Thyroid gland (tissue), 4 donors: ENCODE measurements around the gene EXOC3L1. TPM values are rescaled to one million over a fixed set of nuclear protein-coding genes. Genes with fewer than 3 reads are reported as not detected.

Experiments used
- DNase-seq, 2 donors: peaks; one replicate each; pipeline ENCODE4 v3.0.0-alpha.2; 2019
- H3K27ac ChIP-seq, 3 donors: fragments of 200-600 bp; sonication (generic); 1 replicate in 2 of 3; 2 replicates in 1 of 3; pipeline ENCODE4 v1.5.1; 2016 to 2019; ENCODE audit warnings: mild to moderate bottlenecking in 1 of 3, moderate library complexity in 1 of 3
- H3K27me3 ChIP-seq: fragments of 200-600 bp; sonication (generic); one replicate; pipeline ENCODE4 v1.5.1; 2019
- H3K36me3 ChIP-seq, 2 donors: fragments of 200-600 bp; sonication (generic); one replicate each; pipeline ENCODE4 v1.5.1; 2016 to 2019
- H3K4me1 ChIP-seq, 2 donors: fragments of 200-600 bp; sonication (generic); one replicate each; pipeline ENCODE4 v1.5.1; 2017 to 2019
- H3K4me3 ChIP-seq, 3 donors: fragments of 200-600 bp; sonication (generic); replicated peaks in 1 of 3; 1 replicate in 2 of 3; 2 replicates in 1 of 3; pipeline ENCODE4 v1.5.1; 2016; ENCODE audit warnings: mild to moderate bottlenecking in 1 of 3
- H3K9me3 ChIP-seq: fragments of 200-600 bp; sonication (generic); one replicate; pipeline ENCODE4 v1.5.1; 2017
- CTCF ChIP-seq, 6 experiments: fragments of 200-600 bp in 3 of 6; fragments of 450-650 bp in 3 of 6; sonication (generic) in 3 of 6; IDR thresholded peaks; one replicate each; pipeline ENCODE4 v1.5.1; 2016 to 2019; ENCODE audit warnings: antibody characterized with exemption in 6 of 6, mild to moderate bottlenecking in 2 of 6, inconsistent platforms in 1 of 6, moderate library complexity in 1 of 6
- POLR2A ChIP-seq, 2 donors: fragments of 450-650 bp; IDR thresholded peaks; one replicate each; pipeline ENCODE4 v1.6.1; 2017; ENCODE audit warnings: antibody characterized with exemption in 2 of 2, mild to moderate bottlenecking in 2 of 2, moderate library complexity in 1 of 2
- WGBS, 2 donors: methylation state at CpG; one replicate each; pipeline ENCODE4 v1.1.5; 2017; 5-methylcytosine and 5-hydroxymethylcytosine counted together
- intact Hi-C: fragments of 100-400 bp; cut with DNase I; formaldehyde crosslinking; loops from one replicate; pipeline ENCODE4 v1.15.1; 2023
- total RNA-seq, 4 donors: library from RNA; depleted of rRNA; stranded (reverse); fragments of >200 nt; gene quantifications; one replicate each; pipeline ENCODE4 v1.2.3, GENCODE V29; 2016

EXOC3L1 gene
- total RNA-seq, 4 donors from 2014 or later, result 5.9 to 8.6 (median 7.6) TPM

GRCh38 chr16:67230809-67231660, 41.1 kb upstream of the EXOC3L1 start:
- TF ChIP-seq CTCF (IDR thresholded peaks at IDR 0.05) (no peak), POLR2A (IDR thresholded peaks at IDR 0.05) (no peak)
- Histone ChIP-seq H3K4me1 (peaks cover 11 to 13% of the 10 kb centered on the region in 2 donors), H3K36me3 (peaks cover 57 to 59% of the 10 kb centered on the region in 2 donors), H3K27ac (no peak overlapping the region), H3K27me3 (no peaks in the 10 kb centered on the region), H3K4me3 (no peak overlapping the region), H3K9me3 (no peaks in the 10 kb centered on the region)
- no peak for DNase-seq
- intact Hi-C loops, result no loop called here
- 90% methylated on average over 11 to 12 of the region's 12 CpGs for WGBS, 2 donors

DNA sequence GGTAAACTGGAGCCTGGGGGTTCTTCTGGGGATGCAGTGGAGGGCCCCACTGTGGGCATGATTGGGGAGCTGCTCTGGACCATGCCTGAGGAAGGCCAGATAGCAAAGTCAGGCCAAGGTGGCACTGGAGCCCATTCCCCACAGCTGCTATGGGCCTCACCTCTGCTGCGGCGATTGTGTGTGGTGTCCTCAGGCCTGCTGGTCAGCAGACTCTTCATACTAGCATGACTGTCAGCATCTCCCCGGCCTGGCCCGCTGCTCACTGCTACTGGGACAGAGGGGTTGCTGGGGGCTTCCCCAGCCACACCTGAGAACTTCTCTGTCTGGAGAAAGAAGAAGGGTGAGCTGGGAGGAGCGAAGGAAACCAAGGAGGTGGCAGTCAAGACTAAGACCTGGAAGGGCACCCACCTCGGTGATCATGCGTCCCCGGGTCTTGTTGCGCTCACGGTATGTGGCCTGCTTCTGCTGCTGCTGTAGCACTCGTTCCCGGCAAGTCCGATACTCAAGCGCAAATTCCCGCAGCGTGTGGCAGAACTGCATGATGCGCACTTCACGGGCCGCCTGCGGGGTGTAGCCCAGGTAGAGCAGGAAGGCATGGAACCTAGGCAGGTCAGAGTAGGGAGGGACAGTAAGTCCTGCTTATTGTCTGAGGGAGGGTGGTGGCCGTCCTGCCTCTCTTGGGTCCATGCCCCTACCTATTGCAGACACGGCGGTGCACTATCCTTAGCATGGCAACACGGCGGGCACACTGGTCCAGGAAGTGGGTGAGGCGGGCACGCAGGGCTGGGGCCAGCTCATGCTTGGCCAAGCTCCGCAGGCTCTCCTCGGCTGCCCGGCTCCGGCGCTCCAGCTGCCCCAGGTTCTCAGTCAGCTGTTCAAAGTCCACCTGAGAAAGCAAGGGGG, 40.2 kb upstream of the EXOC3L1 start:
- no peak for DNase-seq
- H3K4me1 ChIP-seq, result peaks cover 14% of the 10 kb centered on the region in 2 donors
- H3K4me3 ChIP-seq, result no peak overlapping the region
- intact Hi-C loops, result no loop called here
- no peaks in the 10 kb centered on the region for H3K27me3 ChIP-seq
- H3K9me3 ChIP-seq, result no peaks in the 10 kb centered on the region
- no peak overlapping the region for H3K27ac ChIP-seq
- 89 to 95% methylated on average over 27 to 30 of the region's 32 CpGs for WGBS, 2 donors
- H3K36me3 ChIP-seq, result peaks cover 52% of the 10 kb centered on the region in 2 donors
- no peak for TF ChIP-seq CTCF (IDR thresholded peaks at IDR 0.05)
- no peak for TF ChIP-seq POLR2A (IDR thresholded peaks at IDR 0.05)

DNA sequence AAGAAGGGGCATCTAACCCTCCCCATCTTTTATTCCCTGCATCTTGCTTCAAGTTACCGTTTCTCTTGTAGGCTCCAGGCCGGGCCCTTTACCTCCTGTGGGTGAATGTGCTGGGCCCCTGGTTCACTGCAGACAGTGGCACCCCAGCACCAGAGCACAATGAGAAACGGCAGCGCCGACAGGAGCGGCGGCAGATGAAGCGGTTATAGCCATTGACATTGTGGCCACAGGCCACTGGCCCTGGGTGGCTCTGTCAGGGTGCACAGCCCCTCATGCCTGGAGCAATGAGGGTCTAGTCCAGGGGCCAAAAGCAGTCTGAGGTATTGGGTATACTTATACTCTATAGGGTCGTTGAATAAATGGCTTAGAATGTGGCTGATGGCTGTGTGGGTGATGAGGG, 39.0 kb upstream of the EXOC3L1 start:
- intact Hi-C loops, result no loop called here
- H3K9me3 ChIP-seq, result no peaks in the 10 kb centered on the region
- H3K4me1 ChIP-seq, result peaks cover 14% of the 10 kb centered on the region in 2 donors
- no peak overlapping the region for H3K4me3 ChIP-seq
- no peaks in the 10 kb centered on the region for H3K27me3 ChIP-seq
- 86 to 91% methylated on average over 6 to 9 of the region's 9 CpGs for WGBS, 2 donors
- H3K27ac ChIP-seq, result no peak overlapping the region
- no peak for DNase-seq
- peaks cover 47% of the 10 kb centered on the region in 2 donors for H3K36me3 ChIP-seq
- TF ChIP-seq CTCF (IDR thresholded peaks at IDR 0.05) (no peak), POLR2A (IDR thresholded peaks at IDR 0.05) (no peak)

DNA sequence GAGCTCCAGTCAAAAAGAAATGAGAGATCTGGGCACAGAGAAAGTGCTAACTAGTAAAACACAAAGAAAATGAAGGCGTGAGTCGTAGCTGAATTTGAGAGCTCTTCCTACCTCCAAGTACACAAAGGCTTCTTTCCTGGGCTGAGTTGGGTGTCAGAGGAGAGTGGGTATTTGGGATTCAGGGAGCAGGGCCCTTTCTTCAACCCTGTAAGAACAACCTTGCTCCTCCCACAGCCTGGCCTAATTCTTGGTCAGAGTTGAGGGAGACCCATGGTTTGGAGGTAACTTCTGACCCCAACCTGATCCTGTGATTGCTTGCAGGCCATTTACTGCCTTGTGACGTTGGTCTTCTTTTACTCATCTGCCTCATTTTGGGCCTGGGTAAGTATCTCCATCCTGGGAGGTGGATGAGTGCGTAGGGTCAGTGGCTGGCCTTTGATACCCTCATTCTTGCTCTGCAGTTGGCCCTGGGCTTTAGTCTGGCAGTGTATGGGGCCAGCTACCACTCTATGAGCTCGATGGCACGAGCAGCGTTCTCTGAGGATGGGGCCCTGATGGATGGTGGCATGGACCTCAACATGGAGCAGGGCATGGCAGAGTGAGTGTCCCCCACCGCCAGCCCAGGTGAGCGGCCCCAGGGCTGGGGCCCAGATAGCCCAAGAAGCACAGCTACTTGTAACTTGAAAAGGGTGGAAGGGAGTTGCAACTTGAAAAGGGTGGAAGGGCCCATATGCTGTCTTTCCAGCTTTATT, 38.3 kb upstream of the EXOC3L1 start:
- intact Hi-C loops, result no loop called here
- H3K4me1 ChIP-seq, result peaks cover 14% of the 10 kb centered on the region in 2 donors
- peaks cover 40 to 42% of the 10 kb centered on the region in 2 donors for H3K36me3 ChIP-seq
- no peaks in the 10 kb centered on the region for H3K9me3 ChIP-seq
- no peak for TF ChIP-seq POLR2A (IDR thresholded peaks at IDR 0.05)
- TF ChIP-seq CTCF (IDR thresholded peaks at IDR 0.05), result no peak
- no peak for DNase-seq
- H3K4me3 ChIP-seq, result no peak overlapping the region
- no peaks in the 10 kb centered on the region for H3K27me3 ChIP-seq
- no peak overlapping the region for H3K27ac ChIP-seq
- WGBS, 2 donors, result 90 to 91% methylated on average over 6 to 9 of the region's 9 CpGs
